ENCODE measurements around the gene RFX2. TPM values are rescaled to one million over a fixed set of nuclear protein-coding genes. Genes with fewer than 3 reads are reported as not detected.

The RFX2 gene
- total and polyA plus RNA-seq, 4 donors: 13.1 to 54.2 (median 20.0) TPM

DNA sequence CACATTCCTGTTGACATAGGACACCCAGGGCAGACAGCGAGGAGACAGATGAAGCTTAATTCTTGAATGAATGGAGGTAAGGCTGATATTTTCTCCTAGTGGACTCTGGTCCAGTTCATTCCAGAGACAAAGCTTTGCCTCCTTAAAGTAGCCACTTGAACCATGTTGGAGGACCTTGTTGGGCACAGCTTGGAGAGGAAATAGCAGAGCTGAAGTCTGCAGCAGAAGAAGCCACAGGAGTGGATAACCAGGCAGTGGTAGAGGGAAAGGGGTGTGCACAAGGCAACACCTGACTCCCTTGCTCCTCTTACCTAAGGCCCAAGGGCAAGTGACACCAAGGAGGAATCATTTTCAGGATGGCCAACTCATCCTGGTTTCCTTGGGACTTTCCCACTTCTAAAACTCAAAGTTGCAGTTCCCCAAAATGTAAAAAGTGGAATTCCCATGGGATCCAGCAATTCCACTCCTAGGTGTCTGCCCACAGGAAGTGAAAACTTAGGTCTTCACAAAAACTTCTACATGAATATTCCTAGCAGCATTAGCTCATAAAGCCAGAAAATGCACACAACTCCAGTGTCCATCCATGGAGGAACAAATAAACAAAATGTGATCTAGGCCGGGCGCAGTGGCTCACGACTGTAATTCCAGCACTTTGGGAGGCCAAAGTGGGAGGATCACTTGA, 6.6 kb upstream of the RFX2 start:
- Histone ChIP-seq H3K9me3 (ENCODE audit: control insufficient read depth in 4 of 4, insufficient read depth in 3 of 4, low read length in 3 of 4) (peaks cover 0 to 3% (median 0%) of the 10 kb centered on the region in 4 donors), H3K4me1 (ENCODE audit: control insufficient read depth in 5 of 5, insufficient read depth in 5 of 5, low read length in 5 of 5) (peaks cover 0 to 2% (median 0%) of the 10 kb centered on the region in 5 donors), H3K4me3 (no peak overlapping the region), H3K27me3 (ENCODE audit: control insufficient read depth in 3 of 3, insufficient read depth in 3 of 3, low read length in 2 of 3) (no peaks in the 10 kb centered on the region), H3K9ac (ENCODE audit: insufficient read depth in 1 of 2, low read length in 2 of 2) (no peak overlapping the region), H3K27ac (ENCODE audit: low read depth in 1 of 2, low read length in 1 of 2) (no peak overlapping the region), H3K36me3 (ENCODE audit: control insufficient read depth in 4 of 4, insufficient read depth in 4 of 4, low read length in 4 of 4) (no peaks in the 10 kb centered on the region)
- 90 to 97% methylated on average over 4 of the region's 4 CpGs for WGBS, 2 donors
- TF ChIP-seq CTCF (IDR thresholded peaks at IDR 0.05; ENCODE audit: control extremely low read depth, extremely low read depth): no peak
- no peak for DNase-seq
- ATAC-seq (ENCODE audit: insufficient read depth, low FRiP score): no peak

DNA sequence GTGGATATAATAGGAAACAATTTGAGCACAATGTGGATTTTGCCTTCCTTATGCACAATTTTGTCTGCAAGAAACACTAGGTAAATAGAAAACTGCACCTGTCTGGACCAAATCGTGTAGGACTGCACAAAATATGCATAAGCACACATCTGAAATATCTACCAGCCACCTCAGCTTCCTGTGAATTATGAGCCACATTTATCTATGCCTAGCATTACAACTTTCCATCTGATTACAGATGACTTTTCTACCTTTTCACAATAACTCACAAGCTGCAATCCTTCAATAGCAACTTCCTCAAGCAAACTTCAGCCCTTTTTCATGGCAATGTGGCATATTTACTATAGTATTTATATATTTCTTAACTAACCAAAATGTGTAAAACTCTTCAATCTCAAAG, 5.7 kb upstream of the RFX2 start:
- DNase-seq (no peak), ATAC-seq (ENCODE audit: insufficient read depth, low FRiP score) (no peak)
- H3K27me3 ChIP-seq (ENCODE audit: control insufficient read depth in 3 of 3, insufficient read depth in 3 of 3, low read length in 2 of 3): no peaks in the 10 kb centered on the region
- H3K9me3 ChIP-seq (ENCODE audit: control insufficient read depth in 4 of 4, insufficient read depth in 3 of 4, low read length in 3 of 4): peaks cover 0 to 3% (median 0%) of the 10 kb centered on the region in 4 donors
- no peak for TF ChIP-seq CTCF (IDR thresholded peaks at IDR 0.05; ENCODE audit: control extremely low read depth, extremely low read depth)
- H3K9ac ChIP-seq (ENCODE audit: insufficient read depth in 1 of 2, low read length in 2 of 2): no peak overlapping the region
- 29 to 40% methylated on average over 1 of the region's 1 CpG for WGBS, 2 donors
- H3K27ac ChIP-seq (ENCODE audit: low read depth in 1 of 2, low read length in 1 of 2): no peak overlapping the region
- peaks cover 0 to 2% (median 0%) of the 10 kb centered on the region in 5 donors for H3K4me1 ChIP-seq (ENCODE audit: control insufficient read depth in 5 of 5, insufficient read depth in 5 of 5, low read length in 5 of 5)
- no peaks in the 10 kb centered on the region for H3K36me3 ChIP-seq (ENCODE audit: control insufficient read depth in 4 of 4, insufficient read depth in 4 of 4, low read length in 4 of 4)
- H3K4me3 ChIP-seq: no peak overlapping the region

DNA sequence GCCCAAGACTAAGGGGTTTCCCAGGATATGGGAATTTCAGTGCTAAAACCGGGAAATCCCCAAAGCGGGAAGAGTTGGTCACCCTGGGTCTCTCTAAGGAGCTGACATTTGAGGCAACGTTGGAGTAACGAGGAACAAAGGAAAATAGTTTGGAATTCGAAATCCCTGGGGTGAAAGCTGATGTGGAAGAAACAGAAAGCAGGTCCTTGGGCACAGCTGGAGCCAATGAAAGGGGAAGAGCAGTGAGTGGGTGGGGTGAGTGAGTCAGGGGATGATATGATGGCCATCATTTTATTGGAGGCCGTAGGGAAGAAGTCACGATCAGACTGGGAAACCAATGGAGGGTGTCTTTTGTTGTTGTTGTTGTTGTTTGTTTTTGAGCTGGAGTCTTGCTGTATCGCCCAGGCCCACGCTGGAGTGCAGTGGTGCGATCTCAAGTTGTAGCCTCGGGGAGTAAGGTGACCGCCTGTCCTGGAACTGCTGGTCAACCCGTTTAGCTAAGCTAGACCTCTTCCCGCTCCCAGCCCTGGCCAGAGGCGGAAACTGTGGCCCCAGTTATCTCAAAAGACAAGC, 3.4 kb upstream of the RFX2 start:
- Histone ChIP-seq H3K4me1 (ENCODE audit: control insufficient read depth in 5 of 5, insufficient read depth in 5 of 5, low read length in 5 of 5) (peaks cover 0 to 9% (median 0%) of the 10 kb centered on the region in 5 donors), H3K27ac (ENCODE audit: low read depth in 1 of 2, low read length in 1 of 2) (no peak overlapping the region), H3K9ac (ENCODE audit: insufficient read depth in 1 of 2, low read length in 2 of 2) (no peak overlapping the region), H3K9me3 (ENCODE audit: control insufficient read depth in 4 of 4, insufficient read depth in 3 of 4, low read length in 3 of 4) (peaks cover 0 to 3% (median 0%) of the 10 kb centered on the region in 4 donors), H3K27me3 (ENCODE audit: control insufficient read depth in 3 of 3, insufficient read depth in 3 of 3, low read length in 2 of 3) (no peaks in the 10 kb centered on the region), H3K4me3 (no peak overlapping the region), H3K36me3 (ENCODE audit: control insufficient read depth in 4 of 4, insufficient read depth in 4 of 4, low read length in 4 of 4) (no peaks in the 10 kb centered on the region)
- ATAC-seq (ENCODE audit: insufficient read depth, low FRiP score) (no peak), DNase-seq (no peak)
- TF ChIP-seq CTCF (IDR thresholded peaks at IDR 0.05; ENCODE audit: control extremely low read depth, extremely low read depth): no peak
- WGBS, 2 donors: 88 to 90% methylated on average over 15 of the region's 15 CpGs
